GM12864 (cell line): ENCODE measurements around the gene CTTN.

Source experiments
- DNase-seq: peaks from one replicate; pipeline ENCODE4 v3.0.0-alpha.2; 2011; ENCODE audit warnings: low read depth
- H3K4me3 ChIP-seq: 2 replicates; pipeline ENCODE4 v1.5.1; 2011; ENCODE audit warnings: mild to moderate bottlenecking, low read depth, low read length, control low read depth
- TF ChIP-seq, protein P1 (sequence below): IDR thresholded peaks from 2 replicates; pipeline ENCODE4 v1.5.1; 2011; ENCODE audit warnings: low read depth, mild to moderate bottlenecking, moderate library complexity, low read length, control low read depth, inconsistent platforms; ENCODE audit errors: missing control alignments

The CTTN gene

DNA sequence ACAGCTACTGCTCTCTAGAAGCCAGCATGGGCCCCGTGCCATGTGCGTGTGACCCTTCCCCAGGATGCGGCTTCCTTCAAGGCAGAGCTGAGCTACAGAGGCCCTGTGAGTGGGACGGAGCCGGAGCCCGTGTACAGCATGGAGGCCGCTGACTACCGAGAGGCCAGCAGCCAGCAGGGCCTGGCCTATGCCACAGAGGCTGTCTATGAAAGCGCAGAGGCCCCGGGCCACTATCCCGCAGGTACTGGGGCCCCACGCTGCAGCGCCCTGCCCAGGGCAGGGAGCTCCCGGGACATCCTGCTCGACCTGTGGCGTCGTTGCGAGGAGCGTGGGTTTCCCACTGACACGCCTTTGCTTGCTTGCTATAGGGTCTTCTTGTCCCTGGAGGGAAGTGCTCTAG, 34.7 kb downstream of the CTTN start:
- H3K4me3 ChIP-seq, result no peak overlapping the region
- TF ChIP-seq, protein P1, sequence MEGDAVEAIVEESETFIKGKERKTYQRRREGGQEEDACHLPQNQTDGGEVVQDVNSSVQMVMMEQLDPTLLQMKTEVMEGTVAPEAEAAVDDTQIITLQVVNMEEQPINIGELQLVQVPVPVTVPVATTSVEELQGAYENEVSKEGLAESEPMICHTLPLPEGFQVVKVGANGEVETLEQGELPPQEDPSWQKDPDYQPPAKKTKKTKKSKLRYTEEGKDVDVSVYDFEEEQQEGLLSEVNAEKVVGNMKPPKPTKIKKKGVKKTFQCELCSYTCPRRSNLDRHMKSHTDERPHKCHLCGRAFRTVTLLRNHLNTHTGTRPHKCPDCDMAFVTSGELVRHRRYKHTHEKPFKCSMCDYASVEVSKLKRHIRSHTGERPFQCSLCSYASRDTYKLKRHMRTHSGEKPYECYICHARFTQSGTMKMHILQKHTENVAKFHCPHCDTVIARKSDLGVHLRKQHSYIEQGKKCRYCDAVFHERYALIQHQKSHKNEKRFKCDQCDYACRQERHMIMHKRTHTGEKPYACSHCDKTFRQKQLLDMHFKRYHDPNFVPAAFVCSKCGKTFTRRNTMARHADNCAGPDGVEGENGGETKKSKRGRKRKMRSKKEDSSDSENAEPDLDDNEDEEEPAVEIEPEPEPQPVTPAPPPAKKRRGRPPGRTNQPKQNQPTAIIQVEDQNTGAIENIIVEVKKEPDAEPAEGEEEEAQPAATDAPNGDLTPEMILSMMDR, result no peak
- no peak for DNase-seq

GRCh38 chr11:70433526-70433925, 35.2 kb downstream of the CTTN start:
- no peak overlapping the region for H3K4me3 ChIP-seq
- TF ChIP-seq, protein P1, result no peak
- DNase-seq, result no peak

- DNase-seq, result no peak
- TF ChIP-seq, protein P1, result no peak
- H3K4me3 ChIP-seq, result no peak overlapping the region
These were observed 35.9 kb downstream of the CTTN start for GRCh38 chr11:70433966-70434812.

- H3K4me3 ChIP-seq, result no peak overlapping the region
- TF ChIP-seq, protein P1, result no peak
These were observed 36.5 kb downstream of the CTTN start for GRCh38 chr11:70434813-70435278.

GRCh38 chr11:70435361-70435760, 37.0 kb downstream of the CTTN start:
- TF ChIP-seq, protein P1, result no peak
- DNase-seq, result no peak

More at GRCh38 chr11:70434813-70435278, 36.5 kb downstream of the CTTN start:
- DNase-seq, result no peak

DNA sequence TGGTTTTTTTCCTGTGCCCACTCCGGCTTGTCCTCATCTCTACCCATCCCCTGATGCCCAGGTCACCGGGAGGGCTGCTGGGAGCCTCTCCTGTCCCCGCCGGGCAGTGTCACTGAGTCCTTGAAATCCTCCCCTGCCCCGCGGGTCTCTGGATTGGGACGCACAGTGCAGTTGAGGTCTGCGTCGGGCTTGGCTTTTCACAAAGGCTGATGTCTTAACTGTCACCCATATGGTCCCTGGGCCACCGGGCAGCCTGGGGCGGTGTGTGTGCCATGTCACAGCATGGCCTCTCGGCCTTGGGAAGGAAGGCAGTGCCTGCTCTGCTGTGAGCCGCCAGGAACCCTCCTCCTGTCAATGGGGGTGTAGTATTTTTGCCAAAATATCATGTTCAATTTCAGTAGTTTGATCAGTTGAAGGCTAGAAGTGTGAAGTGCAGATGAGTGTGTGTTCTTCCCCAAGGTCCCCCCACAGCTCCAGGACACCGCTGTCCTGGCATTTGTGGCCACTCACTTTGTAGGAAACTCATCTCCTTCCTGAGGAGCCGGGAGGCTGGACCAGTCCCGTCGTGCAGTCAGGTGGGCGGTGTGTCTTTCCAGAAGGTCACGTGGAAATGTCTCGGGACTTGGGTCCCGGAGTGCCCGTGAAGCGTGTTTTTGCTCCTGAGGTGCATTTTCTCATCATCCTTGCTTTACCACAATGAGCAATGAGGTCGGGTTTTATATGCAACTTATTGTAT, 37.6 kb downstream of the CTTN start:
- TF ChIP-seq, protein P1, result no peak
- no peak overlapping the region for H3K4me3 ChIP-seq
- DNase-seq, result no peak

More at GRCh38 chr11:70435361-70435760, 37.0 kb downstream of the CTTN start:
- H3K4me3 ChIP-seq, result no peak overlapping the region

DNA sequence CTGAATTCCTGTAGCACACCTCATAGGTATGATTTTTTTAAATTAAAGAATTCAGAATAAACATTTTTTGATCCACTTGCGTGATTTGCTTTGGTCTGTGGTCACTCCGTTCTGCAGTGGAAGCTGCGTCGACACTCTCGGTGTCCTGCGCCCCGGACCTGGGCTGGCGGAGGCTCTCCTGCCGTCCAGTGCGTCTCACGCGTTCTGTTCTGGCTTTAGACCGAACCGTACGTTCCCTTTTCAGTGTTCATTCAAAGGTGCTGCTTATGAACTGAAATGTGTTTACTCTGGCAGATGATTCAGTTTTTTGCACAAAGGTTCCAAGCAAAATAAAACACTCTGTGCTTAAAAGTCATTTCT, 38.2 kb downstream of the CTTN start:
- DNase-seq, result no peak
- H3K4me3 ChIP-seq, result no peak overlapping the region

More for the DNA sequence above, 38.2 kb downstream of the CTTN start:
- TF ChIP-seq, protein P1, result no peak
